Stimulated activated CD8-positive, alpha-beta memory T cell treated with anti-CD3 and anti-CD28 coated beads, Interleukin-15, amount 100 ng/mL, for 48 hours (primary cell): ENCODE results near the gene CDHR3.
A peak's percentile ranks its signal among the peaks of the same experiment; 100 is the strongest.

Experiments used
- DNase-seq, 2 donors: peaks; one replicate each; pipeline ENCODE4 v3.0.0-alpha.2; 2020; ENCODE audit warnings: low read depth in 2 of 2

The CDHR3 gene

DNA sequence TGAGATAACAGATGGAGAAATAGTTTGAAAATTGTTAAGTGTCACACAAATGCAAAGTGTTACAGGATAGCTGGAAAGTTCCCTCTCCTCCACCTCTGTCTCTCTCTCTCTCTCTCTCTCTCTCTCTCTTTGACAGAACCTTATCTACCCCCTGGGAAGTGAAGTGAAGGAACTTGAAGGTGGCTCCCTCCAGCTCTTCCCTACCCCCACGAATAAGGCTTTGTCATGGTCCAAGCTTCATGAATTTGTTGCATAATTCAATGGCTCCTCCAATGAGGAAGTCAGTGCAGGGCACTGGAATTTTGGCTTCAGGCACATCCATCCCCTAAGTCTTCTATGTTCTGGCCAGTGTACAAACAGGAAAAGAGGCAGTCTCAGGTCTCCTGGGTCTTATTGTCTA is 66.4 kb downstream of the CDHR3 start:
- no peak for DNase-seq

DNA sequence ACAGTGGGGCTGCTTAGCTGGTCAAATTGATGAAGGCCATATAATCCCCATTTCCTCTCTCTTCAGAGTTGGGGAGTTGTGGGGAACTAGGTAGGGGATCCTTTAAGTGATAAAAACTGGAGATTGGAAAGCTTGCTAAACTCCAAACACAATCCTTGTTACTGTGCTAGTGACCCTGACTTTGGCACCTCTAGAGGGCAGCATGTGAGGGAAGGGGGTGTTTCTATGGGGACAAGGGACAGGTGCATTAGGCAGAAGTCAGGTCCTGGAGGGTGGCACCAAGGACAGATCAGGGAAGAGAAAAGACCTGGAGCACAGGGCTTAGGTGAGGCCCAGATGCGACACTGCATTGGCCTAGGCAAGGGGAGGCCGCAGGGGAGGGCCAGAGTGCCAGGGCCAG is 66.9 kb downstream of the CDHR3 start:
- DNase-seq = no peak

DNA sequence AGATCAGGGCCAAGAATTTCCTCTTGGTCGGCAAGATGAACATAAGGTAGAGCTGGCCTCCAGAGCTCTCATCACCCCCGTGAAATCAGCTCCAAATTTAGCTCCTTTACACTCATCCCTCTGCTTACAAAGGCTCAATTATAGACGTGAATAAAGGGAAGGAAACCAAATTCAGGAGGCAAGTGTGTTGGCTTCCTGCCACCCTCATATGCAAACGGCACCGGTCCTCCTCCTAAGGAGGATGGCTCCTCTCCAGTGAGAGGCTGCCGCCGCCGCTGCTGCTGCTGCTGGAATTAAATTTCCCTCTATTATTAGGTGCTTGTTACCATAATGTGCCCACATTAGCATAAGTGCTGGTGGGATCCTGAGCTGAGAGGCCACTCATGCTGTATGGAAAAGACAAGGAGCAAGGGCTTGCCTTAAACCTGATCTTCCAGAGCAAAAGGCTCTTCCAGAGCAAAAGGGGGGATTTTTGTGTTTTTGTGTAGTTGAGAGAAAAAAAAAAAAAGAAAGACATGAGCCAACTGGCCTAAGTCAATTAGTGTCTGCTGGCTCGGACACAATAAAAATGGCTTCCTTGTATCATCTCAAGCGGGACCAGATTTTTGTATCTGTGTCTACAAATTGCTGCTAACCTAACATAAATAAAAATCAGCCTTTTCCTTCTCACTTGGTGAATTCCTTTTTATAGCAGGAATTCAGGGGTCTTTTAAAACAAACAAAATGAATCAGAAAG is 68.4 kb downstream of the CDHR3 start:
- DNase-seq = no peak

DNA sequence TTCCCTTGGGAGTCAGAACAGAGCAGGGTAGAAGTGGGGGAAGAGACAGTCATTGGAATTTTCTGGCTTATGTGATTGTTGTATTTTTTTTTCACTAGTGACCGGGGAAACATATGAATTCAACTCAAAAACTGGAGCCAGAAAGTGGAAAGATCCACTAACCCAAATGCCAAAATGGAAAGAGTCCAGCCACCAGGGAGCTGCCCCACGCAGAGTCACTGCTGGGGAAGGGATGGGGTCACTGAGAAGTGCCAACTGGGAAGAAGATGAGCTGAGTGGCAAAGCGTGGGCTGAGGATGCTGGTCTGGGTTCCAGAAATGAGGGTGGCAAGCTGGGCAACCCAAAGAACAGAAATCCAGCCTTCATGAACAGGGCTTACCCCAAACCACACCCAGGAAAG is 69.2 kb downstream of the CDHR3 start:
- no peak for DNase-seq

DNA sequence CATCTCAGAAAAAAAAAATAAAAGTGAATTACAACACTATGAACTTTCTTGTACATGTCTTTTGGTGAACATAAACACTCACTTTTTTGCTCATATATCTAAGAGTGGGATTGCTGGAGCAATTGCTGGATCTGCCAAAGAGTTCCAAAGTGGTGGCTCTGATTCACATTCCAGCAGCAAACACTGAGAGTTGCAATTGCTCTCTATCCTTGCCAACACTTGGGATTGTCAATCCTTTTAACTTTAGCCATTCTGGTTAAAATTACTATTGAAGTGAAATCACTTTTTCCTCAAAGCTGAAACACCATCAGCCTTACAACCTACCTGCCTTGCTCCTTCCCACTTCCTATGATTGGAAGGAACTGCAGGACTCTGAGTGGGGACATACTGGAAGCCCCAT is 70.7 kb downstream of the CDHR3 start:
- no peak for DNase-seq

DNA sequence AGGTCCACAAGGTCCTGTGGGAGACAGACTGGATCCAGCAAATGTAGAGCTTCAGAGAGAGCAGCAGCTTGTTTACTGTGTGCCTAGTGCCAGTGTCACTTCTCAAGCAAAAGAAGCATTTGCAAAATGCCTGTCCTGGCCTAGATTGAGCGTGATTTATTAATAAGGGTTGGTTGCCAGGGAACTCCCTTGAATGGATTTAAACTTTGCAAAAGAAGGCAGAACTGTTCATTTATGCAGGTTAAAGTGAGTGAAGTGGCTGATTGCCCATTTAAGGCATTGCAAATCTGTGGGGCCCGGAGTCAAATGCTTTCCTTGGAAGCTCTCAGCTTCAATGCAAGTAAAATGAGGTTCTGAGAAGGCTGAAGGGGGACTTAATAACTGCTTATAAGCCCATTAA is 71.3 kb downstream of the CDHR3 start:
- no peak for DNase-seq

DNA sequence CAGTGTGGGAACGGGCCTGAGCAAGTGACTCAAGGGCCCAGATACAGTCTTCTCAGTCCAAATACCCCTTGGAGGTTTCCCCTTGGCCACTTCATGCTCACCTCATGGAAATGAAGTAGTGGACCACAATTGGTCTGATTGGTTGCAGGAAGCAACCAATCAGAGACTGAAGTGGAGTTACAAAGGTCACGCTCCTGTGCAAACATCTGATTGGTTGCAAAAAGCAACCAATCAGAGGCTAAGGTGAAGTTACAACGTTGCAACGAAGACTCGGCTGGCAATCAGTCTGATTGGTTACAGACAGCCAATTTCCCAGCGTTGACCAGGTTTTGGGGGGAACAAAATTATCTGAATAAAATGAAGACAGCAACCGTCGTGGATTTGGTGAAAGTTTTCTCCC is 72.5 kb downstream of the CDHR3 start:
- no peak for DNase-seq

DNA sequence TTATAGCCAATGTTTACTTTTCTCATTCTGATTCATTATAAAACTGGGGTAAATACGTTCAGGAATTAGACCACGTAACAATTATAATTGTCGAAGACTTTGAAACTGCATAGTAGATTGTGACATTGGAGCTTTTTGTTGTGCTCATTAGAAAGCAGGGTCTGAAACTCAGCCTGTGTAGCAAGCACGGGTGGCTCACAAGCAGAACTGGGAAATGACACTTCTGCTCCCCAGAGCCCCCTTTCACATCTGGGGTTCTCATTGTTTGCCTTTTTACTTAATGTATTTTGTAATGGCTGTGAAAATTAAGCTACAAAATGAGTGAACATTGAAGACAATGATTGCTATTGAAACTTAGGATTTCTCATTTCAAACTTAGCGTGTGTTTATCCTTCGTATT is 72.9 kb downstream of the CDHR3 start:
- DNase-seq = no peak

DNA sequence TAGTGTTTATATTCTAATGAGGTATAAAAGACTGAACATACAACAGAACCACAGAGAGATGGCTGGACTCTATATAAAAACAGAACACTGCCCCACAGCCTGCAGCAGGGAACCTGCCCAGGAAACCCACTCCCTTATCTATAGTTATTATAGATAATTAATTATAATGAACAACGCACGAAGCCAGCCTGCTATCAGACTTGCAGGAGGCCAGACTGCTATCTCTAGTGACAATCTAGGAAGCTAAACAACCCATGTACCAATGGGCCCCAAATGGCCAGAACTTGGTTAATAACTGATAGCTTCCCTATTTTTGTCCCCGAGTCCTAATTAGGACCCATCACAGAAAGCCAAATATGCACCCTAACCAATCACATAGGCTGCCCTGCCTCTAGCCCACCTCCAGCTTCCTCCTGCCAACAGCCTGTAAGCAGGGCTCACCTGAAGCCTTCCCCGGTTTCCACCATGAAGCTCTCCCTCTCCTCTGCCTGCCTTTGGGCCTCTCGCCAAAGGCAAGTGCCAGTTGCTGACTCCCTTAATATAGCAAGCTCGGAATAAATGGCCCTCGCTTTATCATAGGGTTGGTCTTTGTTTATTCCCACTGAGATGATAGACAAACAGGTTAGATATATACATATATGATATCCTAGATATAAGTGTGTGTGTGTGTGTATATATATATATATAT is 74.6 kb downstream of the CDHR3 start:
- no peak for DNase-seq

DNA sequence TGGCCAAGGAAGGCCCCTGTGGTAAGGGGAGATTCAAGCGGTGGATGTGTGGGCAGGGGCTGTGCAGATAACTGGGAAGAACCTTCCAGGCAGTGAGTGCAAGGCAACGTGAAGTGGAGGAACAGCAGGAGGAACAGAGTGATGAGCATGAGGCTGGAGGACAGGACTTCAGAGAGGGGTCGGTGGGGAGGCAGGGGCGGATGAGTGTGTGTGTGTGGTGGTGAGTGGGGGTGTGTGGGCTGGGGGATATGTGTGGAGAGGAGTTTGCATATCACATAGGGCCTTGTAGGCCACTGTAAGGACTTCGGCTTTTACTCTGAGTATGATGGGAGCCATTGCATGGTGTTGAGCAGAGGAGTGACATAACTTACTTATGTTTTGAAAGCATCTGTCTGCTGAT is 75.2 kb downstream of the CDHR3 start:
- DNase-seq = no peak

DNA sequence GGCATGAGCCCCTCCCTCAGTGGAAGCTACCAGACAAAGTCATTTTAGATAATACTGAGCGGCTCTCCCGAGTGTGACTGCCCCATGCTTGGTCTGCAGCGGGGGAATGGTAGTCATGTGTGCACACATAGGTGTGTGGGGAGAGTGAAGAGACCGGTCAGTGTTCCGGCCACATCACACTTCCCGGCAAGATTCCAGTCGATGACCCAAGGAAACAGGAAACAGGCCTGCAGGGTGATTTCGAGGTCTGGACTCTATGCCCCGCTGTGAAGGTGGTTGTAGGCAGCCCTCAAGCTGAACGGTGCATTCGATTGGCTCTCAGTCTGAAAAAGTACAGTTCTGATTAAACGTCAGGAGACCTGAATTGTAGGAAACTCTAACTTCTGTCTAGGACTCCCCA is 75.9 kb downstream of the CDHR3 start:
- no peak for DNase-seq

DNA sequence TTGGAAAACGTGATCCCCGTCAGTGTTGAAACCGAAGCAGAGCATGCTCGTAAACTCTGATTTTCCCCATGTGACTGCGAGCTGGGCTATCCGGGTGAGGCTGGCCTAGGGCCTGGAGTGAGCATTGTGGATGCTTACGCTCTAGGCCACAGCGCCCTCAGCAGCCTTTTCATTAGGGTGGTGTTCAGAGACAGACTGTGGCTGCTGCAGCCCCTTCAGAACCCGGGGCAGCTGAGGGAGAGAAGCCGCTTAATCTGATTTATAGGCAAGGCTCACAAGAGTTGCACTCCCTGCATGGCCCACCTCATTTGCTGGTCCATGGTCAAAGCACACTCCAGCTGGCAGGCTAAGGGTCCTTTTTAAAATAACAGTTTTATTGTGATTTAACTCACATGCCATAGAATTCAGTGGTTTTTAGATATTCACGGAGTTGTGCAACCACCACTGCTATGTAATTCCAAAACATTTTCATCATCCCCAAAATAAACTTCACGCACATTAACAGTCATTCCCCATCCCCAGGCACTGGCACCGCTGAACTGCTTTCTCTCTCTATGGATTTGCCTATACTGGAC is 76.5 kb downstream of the CDHR3 start:
- DNase-seq = no peak

DNA sequence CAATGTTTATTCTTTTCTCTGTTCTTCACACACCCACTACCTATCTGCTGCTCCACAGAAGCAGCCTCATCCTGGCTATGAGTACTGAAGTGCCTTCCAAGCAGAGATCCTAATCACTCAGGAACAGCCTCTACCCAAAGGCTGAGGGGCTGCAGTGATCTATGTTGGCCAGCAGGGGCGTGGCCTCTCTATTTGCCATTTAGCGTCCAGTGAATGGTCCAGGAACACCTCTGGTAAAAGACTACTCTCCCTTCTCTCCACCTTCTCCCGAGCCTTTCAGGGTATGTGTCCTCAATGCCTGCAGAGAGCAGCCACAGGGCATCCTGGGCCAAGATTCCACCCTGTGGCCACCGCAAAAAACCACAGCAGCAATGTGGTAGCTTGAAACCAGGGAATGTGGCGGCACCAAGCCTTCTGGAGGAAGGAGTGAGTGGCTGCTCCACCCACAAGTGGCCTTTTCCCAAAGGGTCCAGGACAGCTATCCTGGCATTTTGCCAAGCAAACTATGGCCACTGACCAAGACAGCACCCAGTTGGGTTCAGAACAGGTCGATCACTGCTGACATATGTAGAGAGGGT is 78.2 kb downstream of the CDHR3 start:
- DNase-seq = peak in 1 of 2 donors; percentile 8

DNA sequence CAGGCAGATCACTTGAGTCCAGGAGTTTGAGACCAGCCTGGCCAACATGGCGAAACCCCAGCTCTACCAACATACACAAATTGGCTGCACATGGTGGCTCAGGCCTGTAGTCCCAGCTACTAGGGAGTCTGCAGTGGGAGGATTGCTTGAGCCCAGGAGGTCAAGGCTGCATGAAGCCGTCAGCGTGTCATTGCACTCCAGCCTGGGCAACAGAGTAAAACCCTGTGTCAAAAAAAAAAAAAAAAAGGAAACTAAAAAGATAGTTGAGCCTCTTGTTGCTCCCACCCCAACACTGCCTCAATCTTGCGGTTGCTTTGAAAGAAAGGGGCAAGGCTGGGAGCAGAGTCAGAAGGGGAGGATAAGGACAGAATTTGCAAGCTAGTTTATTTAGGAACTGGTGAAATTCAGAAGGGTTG is 79.1 kb downstream of the CDHR3 start:
- DNase-seq = no peak

DNA sequence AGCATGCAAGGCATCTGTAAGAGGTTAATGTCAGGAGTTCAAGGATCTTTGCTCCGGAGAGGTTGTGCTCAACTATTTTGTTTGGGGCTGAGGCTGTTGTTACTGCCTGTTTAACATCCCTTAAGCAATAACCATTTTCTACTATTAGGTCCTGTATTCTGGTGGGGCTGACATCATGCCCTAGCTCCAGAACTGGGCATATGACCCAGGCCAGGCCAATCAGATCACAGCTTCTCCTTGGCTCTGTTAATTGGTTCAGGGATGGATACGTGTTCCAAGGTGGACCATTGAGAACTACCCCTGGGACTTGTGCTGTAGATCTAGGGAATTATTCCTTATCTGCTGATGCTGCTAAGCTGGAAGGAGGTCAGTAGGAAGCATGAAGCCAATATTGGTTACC is 82.1 kb downstream of the CDHR3 start:
- no peak for DNase-seq

DNA sequence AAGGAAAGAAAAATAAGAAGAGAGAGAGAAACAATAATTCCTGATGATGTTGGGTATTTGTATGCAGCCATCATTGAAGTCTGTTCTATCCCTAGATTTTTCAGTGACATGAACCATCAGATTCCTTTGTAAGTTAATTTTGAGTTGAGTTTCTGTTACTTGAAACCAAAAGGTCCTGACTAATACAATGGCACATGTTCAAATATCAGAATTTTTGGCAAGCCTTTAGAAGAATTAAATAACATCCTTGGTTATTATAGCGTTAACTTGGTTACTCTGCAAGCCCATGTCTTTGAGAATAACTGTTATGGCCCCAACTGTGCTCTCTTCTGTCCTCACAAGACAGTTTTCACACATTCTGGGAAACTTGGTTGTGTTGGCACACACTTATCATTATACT is 82.5 kb downstream of the CDHR3 start:
- no peak for DNase-seq

DNA sequence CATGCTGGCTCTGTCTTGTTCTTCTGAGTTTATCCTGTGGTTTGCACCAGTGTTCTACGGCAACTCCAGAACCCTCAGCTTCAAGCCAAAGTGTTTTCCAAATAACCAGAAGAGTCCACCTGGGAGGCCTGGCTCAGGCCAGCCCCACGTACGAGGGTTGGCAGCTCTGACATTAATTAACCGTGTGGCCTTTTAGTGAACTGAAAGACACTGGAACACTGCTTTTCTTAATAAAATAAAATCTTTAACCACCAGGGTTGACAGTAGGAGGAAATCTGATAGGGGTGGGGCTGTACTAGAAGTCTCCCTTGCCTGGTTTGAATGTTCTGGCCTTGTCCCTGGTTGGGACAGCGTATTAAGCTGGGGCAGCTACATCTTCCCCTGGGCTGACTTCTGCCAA is 84.1 kb downstream of the CDHR3 start:
- DNase-seq = no peak

DNA sequence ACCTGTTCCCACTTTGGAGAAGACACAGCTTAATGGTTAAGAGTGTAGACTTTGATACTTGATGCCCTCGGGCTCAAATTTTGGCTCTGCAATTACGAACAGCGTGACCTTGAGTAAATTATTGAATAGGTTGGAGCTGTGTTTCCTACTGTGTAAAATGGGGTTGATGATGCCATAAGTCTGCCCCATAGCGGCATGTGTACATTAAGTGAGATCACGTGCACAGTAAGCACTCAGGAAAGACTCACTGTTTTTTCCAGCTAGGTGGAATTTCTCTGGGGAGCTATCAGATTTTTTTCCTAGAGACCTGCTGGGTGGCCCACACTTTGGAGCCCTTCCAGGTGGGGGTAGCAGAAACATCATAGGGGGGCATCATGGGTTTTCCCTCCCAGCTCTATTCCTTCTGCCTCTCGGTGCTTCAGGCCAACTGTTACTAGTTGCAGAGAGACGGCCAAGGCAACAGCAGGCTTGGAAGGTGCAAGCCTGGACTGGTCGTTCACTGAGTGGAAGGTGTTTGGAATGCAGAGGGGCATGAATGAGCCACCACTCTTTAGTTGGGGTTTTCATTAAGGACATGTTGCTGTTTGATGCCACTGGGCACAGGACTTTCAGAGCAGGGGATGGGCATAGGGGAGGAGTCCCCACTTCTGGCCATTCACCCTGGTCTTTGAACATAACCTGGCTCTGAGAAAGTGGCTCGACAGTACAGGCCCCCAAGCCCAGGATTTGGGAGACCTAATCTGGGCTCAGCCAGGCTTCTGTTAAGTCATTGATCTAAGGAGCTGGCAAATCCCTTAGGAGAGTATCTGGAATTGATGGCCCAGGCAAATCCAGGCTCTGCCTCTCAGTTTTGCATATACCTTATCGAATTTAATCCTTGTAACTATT is 85.0 kb downstream of the CDHR3 start:
- DNase-seq = no peak

DNA sequence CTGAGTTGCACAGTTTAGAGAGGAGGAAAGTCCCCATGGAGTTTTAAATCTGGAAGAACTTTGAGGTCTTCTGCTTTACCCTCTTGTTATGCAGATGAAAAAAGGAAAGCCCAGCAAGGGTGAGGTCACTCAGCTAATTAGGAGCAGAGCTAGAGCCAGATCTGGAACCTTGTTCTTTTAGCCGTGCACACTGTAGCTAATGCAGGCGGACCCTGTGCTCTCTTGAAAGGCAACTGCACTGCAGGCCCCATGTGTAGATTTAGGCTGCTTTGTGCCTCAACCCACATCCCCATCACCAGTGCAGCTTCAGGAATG is 85.6 kb downstream of the CDHR3 start:
- DNase-seq = no peak

DNA sequence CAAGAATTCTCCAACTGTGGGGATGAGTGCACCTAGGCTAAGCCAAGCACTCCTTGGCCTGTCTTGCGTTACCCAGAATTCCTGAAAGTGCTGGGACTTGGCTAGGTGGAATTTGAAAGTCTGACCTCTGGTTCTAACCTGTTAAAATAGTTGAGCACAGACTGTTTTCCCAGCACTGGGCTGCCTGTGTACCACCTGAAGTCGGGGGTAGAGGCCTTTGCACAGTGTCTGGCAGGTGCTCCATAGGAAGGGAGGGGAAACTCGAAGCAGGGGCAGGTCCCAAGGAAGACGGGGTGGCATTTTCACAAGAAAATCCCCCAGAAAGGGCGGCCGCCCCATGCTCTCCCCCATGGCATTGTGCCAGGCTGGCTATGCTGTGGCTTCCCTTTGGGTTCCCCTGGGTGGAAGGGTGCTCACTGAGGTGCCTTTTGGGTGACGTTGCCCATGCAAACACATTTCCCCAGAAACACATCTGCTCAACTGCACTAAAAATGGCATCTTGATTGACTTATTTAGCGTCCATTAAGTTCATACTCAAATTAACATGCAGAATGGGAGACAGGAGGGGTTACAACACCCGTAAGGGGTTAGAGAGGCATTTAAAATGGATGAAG is 86.2 kb downstream of the CDHR3 start:
- no peak for DNase-seq

DNA sequence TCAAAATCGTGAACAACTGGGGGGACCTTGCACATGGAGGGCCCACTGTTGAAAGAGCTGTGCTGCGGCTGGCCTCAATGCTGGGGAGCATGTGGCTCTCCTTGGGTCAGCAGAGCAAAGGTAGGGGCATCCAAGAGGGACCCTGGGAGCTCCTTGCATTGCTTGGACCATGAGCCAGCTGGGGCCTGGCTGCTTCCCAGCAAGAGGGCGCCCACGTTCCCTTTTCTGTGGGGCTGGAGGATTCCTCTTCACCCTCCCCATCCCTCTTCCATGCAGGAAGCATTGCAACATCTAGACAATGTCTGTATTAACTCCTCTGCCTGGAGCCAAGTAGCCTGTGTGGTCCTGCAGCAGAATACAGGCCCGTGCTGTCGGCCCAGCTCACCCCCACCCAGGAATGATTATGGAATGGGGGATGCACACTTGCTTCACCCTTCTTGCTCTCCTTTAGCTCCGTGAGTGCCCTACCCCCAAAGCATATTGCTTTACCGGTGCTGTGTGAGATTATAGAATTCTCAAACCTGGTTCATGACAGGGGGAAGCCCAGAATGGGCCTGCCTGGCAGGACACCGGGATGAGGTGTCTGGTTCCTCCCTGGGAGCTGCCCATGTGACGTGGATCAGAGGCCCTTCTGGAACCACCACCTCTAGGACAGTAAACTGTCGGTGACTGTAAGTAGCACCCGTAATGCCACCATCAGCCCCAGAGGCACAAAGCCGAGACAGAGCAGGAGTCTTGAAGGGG is 87.1 kb downstream of the CDHR3 start:
- DNase-seq = no peak
